ENCODE measurements around the gene LRP1.
A peak's percentile ranks its signal among the peaks of the same experiment; 100 is the strongest.

LRP1 gene

GRCh38 chr12:57135527-57136326 is 7.4 kb downstream of the LRP1 start:
- TF ChIP-seq POLR2A (IDR thresholded peaks at IDR 0.05; ENCODE audit: extremely low read depth, insufficient read length) (no peak), CTCF (IDR thresholded peaks at IDR 0.05; ENCODE audit: low read depth, low read length) (no peak), MAX (IDR thresholded peaks at IDR 0.05; ENCODE audit: low read depth, low read length) (no peak), MYC (IDR thresholded peaks at IDR 0.05; ENCODE audit: low read depth, low read length) (no peak)
- no peak overlapping the region for H3K4me3 ChIP-seq (ENCODE audit: low read depth, low read length)
- DNase-seq (ENCODE audit: low read depth) = no peak

GRCh38 chr12:57138526-57139272 is 10.4 kb downstream of the LRP1 start:
- no peak overlapping the region for H3K4me3 ChIP-seq (ENCODE audit: low read depth, low read length)
- TF ChIP-seq MYC (IDR thresholded peaks at IDR 0.05; ENCODE audit: low read depth, low read length) (no peak), POLR2A (IDR thresholded peaks at IDR 0.05; ENCODE audit: extremely low read depth, insufficient read length) (no peak), MAX (IDR thresholded peaks at IDR 0.05; ENCODE audit: low read depth, low read length) (no peak), CTCF (IDR thresholded peaks at IDR 0.05; ENCODE audit: low read depth, low read length) (no peak)
- DNase-seq (ENCODE audit: low read depth) = peak; percentile 56

- no peak overlapping the region for H3K4me3 ChIP-seq (ENCODE audit: low read depth, low read length)
- no peak for TF ChIP-seq MYC (IDR thresholded peaks at IDR 0.05; ENCODE audit: low read depth, low read length)
- 0 out of 2 replicates have a peak, but pooled peaks have one; percentile 16 for TF ChIP-seq MAX (IDR thresholded peaks at IDR 0.05; ENCODE audit: low read depth, low read length)
- peak; percentile 73 for DNase-seq (ENCODE audit: low read depth)
These were observed 11.7 kb downstream of the LRP1 start for GRCh38 chr12:57139796-57140649.

GRCh38 chr12:57141249-57141648 is 13.0 kb downstream of the LRP1 start:
- H3K4me3 ChIP-seq (ENCODE audit: low read depth, low read length) = no peak overlapping the region
- DNase-seq (ENCODE audit: low read depth) = no peak
- TF ChIP-seq POLR2A (IDR thresholded peaks at IDR 0.05; ENCODE audit: extremely low read depth, insufficient read length) (no peak), MYC (IDR thresholded peaks at IDR 0.05; ENCODE audit: low read depth, low read length) (no peak), CTCF (IDR thresholded peaks at IDR 0.05; ENCODE audit: low read depth, low read length) (no peak), MAX (IDR thresholded peaks at IDR 0.05; ENCODE audit: low read depth, low read length) (no peak)

GRCh38 chr12:57142121-57142520 is 13.8 kb downstream of the LRP1 start:
- TF ChIP-seq MAX (IDR thresholded peaks at IDR 0.05; ENCODE audit: low read depth, low read length) = no peak
- TF ChIP-seq POLR2A (IDR thresholded peaks at IDR 0.05; ENCODE audit: extremely low read depth, insufficient read length) = no peak
- no peak for TF ChIP-seq MYC (IDR thresholded peaks at IDR 0.05; ENCODE audit: low read depth, low read length)
- no peak for TF ChIP-seq CTCF (IDR thresholded peaks at IDR 0.05; ENCODE audit: low read depth, low read length)
- DNase-seq (ENCODE audit: low read depth) = no peak
- no peak overlapping the region for H3K4me3 ChIP-seq (ENCODE audit: low read depth, low read length)
